ENCODE measurements around the gene TNFRSF19. TPM values are rescaled to one million over a fixed set of nuclear protein-coding genes. Genes with fewer than 3 reads are reported as not detected.

The TNFRSF19 gene
- total and polyA plus RNA-seq, 2 of the 13 experiments (the other 11 are each of a cell fraction or from before 2014, with no cell fraction given), result 75.3 to 77.7 TPM

- TF ChIP-seq ZNF44 (CRISPR knock-in tag; IDR thresholded peaks at IDR 0.05), result no peak
- TF ChIP-seq, protein P1, sequence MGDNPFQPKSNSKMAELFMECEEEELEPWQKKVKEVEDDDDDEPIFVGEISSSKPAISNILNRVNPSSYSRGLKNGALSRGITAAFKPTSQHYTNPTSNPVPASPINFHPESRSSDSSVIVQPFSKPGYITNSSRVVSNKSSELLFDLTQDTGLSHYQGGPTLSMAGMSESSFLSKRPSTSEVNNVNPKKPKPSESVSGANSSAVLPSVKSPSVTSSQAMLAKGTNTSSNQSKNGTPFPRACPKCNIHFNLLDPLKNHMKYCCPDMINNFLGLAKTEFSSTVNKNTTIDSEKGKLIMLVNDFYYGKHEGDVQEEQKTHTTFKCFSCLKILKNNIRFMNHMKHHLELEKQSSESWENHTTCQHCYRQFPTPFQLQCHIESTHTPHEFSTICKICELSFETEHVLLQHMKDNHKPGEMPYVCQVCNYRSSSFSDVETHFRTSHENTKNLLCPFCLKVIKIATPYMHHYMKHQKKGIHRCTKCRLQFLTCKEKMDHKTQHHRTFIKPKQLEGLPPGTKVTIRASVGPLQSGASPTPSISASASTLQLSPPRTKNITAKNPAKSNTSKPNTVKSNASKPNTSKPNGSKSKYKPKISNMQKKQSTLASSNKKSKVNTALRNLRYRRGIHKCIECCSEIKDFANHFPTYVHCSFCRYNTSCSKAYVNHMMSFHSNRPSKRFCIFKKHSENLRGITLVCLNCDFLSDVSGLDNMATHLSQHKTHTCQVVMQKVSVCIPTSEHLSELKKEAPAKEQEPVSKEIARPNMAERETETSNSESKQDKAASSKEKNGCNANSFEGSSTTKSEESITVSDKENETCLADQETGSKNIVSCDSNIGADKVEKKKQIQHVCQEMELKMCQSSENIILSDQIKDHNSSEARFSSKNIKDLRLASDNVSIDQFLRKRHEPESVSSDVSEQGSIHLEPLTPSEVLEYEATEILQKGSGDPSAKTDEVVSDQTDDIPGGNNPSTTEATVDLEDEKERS (CRISPR knock-in tag; IDR thresholded peaks at IDR 0.05), result 0 out of 2 replicates have a peak, but pooled peaks have one; percentile 23
- TF ChIP-seq CCAR2 (optimal IDR thresholded peaks at IDR 0.05; ENCODE audit: low read depth, low read length), result no peak
- TF ChIP-seq CERS6 (CRISPR knock-in tag; IDR thresholded peaks at IDR 0.05), result no peak
- no peak for TF ChIP-seq XRCC5 (optimal IDR thresholded peaks at IDR 0.05; ENCODE audit: low read length)
- no peak for TF ChIP-seq MXD3 (CRISPR knock-in tag; IDR thresholded peaks at IDR 0.05)
- no peak for TF ChIP-seq ADNP (CRISPR knock-in tag; IDR thresholded peaks at IDR 0.05)
- no peak for TF ChIP-seq ZNF496 (CRISPR knock-in tag; IDR thresholded peaks at IDR 0.05; ENCODE audit: insufficient replicate concordance)
- no peak for TF ChIP-seq FOXP1 (IDR thresholded peaks at IDR 0.05)
- TF ChIP-seq FOXP1 (CRISPR knock-in tag; IDR thresholded peaks at IDR 0.05), result peak; percentile 80; the same call in 1 of the 2 replicates
- TF ChIP-seq NFIB (CRISPR knock-in tag; IDR thresholded peaks at IDR 0.05; ENCODE audit: borderline replicate concordance), result no peak
- TF ChIP-seq CEBPB (IDR thresholded peaks at IDR 0.05; ENCODE audit: borderline replicate concordance, low read depth, low read length), result peak; percentile 83
- peak; percentile 55; the same call in 1 of the 2 replicates for TF ChIP-seq ELF3 (CRISPR knock-in tag; IDR thresholded peaks at IDR 0.05)
- TF ChIP-seq ARHGAP35 (CRISPR knock-in tag; IDR thresholded peaks at IDR 0.05; ENCODE audit: borderline replicate concordance), result no peak
- TF ChIP-seq ZSCAN9 (CRISPR knock-in tag; IDR thresholded peaks at IDR 0.05; ENCODE audit: borderline replicate concordance), result peak; percentile 87
- TF ChIP-seq, protein P2, sequence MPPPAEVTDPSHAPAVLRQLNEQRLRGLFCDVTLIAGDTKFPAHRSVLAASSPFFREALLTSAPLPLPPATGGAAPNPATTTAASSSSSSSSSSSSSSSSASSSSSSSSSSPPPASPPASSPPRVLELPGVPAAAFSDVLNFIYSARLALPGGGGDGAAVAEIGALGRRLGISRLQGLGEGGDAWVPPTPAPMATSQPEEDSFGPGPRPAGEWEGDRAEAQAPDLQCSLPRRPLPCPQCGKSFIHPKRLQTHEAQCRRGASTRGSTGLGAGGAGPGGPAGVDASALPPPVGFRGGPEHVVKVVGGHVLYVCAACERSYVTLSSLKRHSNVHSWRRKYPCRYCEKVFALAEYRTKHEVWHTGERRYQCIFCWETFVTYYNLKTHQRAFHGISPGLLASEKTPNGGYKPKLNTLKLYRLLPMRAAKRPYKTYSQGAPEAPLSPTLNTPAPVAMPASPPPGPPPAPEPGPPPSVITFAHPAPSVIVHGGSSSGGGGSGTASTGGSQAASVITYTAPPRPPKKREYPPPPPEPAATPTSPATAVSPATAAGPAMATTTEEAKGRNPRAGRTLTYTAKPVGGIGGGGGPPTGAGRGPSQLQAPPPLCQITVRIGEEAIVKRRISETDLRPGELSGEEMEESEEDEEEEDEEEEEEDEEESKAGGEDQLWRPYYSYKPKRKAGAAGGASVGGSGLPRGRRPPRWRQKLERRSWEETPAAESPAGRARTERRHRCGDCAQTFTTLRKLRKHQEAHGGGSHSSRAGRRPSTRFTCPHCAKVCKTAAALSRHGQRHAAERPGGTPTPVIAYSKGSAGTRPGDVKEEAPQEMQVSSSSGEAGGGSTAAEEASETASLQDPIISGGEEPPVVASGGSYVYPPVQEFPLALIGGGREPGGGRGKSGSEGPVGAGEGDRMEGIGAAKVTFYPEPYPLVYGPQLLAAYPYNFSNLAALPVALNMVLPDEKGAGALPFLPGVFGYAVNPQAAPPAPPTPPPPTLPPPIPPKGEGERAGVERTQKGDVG (CRISPR knock-in tag; IDR thresholded peaks at IDR 0.05; ENCODE audit: borderline replicate concordance), result 0 out of 2 replicates have a peak, but pooled peaks have one; percentile 28
- TF ChIP-seq ARNT2 (CRISPR knock-in tag; IDR thresholded peaks at IDR 0.05; ENCODE audit: low read depth), result no peak
- TF ChIP-seq KLF15 (CRISPR knock-in tag; IDR thresholded peaks at IDR 0.05; ENCODE audit: borderline replicate concordance), result no peak
- TF ChIP-seq SIN3B (IDR thresholded peaks at IDR 0.05; ENCODE audit: low read length), result no peak
- no peak for TF ChIP-seq EEA1 (CRISPR knock-in tag; IDR thresholded peaks at IDR 0.05; ENCODE audit: borderline replicate concordance)
- TF ChIP-seq ZNF354B (CRISPR knock-in tag; IDR thresholded peaks at IDR 0.05), result no peak
- peak; percentile 11; the same call in 1 of the 2 replicates for TF ChIP-seq KDM2A (CRISPR knock-in tag; IDR thresholded peaks at IDR 0.05; ENCODE audit: borderline replicate concordance, low read depth)
- TF ChIP-seq RFX5 (IDR thresholded peaks at IDR 0.05; ENCODE audit: low read depth, low read length), result peak; percentile 34; the same call in 1 of the 2 replicates
Observed at GRCh38 chr13:23629566-23630272, 59.5 kb downstream of the TNFRSF19 start (continued).
